HG03378 (cell line): ENCODE results near the gene ZNF597.

Experiments
- ATAC-seq: cut with Tn5 transposase; IDR thresholded peaks from one replicate; pipeline ENCODE4 v1.9.1; 2021; ENCODE audit warnings: mild to moderate bottlenecking, moderate library complexity; ENCODE audit not compliant: unreplicated experiment

The ZNF597 gene, protein sequence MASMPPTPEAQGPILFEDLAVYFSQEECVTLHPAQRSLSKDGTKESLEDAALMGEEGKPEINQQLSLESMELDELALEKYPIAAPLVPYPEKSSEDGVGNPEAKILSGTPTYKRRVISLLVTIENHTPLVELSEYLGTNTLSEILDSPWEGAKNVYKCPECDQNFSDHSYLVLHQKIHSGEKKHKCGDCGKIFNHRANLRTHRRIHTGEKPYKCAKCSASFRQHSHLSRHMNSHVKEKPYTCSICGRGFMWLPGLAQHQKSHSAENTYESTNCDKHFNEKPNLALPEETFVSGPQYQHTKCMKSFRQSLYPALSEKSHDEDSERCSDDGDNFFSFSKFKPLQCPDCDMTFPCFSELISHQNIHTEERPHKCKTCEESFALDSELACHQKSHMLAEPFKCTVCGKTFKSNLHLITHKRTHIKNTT

DNA sequence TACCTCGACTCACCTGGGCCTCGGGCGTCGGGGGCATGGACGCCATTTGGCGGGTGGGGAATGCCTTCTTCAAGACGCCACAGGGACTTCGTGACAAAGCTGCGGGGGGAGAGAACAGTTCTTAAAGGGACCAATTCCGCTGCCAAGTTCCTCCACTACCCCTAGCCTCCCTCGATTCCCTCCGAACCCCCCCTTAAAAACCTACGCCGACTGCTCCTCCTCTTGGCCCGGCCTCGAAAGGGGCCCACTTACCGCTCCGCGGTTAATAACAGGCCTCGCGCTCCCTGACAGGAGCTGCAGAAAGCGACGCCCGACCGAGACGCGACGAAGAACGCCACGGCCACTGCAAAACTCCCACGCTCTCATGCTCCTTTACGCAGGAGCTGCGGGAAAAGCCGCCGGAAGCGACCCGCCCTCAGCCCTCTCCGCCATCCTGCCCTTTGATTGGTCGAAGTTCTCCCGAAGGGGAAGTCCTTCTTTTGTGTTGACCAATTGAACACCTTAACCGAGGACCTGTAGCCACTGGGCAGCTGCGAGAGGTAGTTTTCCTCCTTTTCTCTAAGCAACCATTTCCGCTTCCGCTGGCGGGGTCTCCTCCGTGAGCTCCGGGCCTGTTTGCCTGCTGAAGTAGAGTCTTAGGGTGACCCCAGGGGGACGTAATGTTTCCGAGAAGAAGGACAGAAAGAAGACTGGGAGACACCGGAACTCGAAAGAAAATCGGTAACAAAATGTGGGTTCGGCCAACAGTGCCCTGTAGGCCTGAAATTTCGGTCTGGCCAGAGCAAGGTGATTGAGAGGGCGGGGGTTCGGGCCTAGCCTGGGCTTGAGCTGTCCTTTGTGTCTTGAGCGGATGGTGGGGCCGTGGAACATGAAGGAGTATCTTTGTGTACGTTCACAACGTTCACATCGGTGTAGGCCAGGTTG, at the start of gene ZNF597, which contains the start of gene NAA60:
ZNF597 (minus strand) TSS at position 397 of the 924 bp plus-strand sequence; CDS start at position 46, 351 bp downstream.
NAA60 (plus strand) TSS at position 573 of the 924 bp plus-strand sequence. CDS start 32,548 bp downstream, outside the sequence.
- ATAC-seq: peak; percentile 84

DNA sequence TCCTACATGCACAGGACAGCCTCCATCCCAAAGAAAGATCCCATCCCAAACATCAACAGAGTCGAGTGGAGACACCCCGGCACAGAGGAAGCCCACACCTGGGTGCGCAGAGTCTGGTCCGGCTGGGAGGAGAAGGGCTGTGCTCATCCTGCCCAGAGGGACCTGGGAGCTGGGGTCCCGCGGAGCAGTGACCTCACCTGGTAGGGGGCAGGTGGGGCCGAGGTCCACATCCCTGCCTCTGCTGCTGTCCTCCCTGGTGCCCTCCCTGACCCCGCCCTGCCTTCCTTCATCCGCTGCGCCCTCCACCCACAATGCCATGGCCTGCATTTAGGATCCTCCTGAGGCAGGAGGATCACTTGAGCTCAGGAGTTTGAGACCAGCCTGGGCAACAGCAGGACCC, 49.1 kb upstream of the ZNF597 start:
- ATAC-seq: no peak

DNA sequence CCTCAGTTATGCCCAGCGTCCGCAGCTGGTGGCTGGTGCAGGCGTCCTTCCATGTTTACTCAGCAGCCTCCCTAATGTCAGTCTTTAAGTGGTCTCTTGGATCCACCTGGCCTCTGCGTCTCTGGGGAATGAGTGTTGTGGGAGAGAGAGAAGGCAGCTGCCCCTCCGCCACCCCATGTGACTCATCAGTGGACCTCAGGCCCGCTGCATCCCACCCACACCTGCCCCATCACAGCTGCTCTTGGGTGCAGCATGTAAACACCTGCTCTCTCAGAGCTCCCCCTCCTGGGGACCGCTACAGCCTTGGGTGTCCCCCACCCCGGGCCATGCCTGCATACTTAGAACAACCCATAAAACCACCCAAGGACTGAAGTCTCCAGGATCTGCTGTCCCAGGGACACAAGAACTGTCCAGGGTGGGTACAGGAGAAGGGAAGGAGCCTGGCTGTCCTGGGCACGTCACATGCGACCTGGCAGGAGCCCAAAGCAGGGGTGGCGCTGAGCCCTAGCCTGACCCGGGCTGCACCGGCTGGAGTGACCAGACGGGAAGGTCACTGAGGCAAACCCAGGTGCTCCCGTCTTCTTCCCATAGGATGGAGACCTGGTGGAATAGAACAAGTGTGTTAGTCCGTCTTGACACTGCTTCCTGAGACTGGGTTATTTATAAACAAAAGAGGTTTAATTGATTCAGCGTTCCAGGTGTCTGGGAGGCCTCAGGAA, 47.8 kb upstream of the ZNF597 start:
- no peak for ATAC-seq

DNA sequence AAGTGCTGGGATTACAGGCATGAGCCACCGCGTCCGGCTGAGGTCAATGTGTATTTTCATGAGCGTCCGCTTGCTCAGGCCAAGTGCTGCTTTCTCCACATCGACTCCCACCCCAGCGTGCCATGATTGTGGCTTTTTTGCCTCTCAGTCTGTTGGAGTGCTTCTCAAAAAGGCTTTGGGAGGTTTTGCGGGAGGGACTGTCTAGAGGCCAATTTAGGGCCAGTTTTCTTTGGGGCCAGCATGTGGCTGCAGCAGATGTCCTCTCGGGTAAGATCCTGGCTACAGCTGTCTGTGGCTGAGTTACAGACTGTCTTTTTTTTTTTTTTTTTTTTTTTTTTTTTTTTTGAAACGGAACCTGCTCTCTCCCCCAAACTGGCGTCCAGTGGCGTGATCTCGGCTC, 45.5 kb upstream of the ZNF597 start:
- ATAC-seq: no peak

DNA sequence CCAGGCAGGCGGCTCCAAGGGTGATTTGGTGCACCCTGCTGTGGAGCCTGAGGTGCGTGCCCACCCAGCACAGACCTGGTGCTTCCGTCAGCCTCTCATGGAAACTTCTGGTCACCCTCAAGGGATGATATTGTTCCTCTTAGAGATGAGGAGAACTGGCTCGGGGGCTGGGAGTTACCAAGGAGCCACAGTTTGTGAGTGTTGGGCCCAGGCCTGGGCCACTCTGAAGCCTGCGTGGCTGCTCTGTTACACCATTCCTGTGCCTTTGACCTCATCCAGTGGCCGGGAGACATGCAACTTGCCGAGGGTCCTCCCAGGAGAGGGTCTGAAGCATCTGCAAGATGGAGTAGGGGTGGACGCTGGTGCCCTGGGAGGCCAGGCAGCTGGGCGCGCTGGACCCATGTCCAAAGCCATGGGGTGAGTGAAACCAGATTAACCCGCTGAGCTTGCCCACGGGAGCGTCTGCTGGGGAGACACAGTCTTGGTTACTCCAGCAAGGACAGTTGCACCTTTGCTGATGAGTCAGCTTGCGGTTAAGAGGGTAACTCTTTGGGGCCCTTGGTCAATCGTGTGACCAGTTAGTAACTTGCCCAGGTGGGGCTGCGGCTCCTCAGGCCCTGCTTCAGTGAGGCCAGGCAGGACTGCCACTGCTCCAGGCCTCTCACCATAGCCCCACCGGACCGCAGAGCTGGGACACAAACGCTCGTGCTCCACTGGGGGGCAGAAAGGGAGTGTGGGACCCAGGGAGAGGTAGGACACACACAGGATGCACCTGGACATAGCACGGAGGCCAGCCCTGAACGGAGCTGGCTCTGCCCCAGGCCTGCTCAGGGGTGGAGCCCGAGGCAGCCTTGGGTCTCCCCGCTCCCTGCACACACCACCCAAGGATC, 44.5 kb upstream of the ZNF597 start:
- ATAC-seq: no peak

DNA sequence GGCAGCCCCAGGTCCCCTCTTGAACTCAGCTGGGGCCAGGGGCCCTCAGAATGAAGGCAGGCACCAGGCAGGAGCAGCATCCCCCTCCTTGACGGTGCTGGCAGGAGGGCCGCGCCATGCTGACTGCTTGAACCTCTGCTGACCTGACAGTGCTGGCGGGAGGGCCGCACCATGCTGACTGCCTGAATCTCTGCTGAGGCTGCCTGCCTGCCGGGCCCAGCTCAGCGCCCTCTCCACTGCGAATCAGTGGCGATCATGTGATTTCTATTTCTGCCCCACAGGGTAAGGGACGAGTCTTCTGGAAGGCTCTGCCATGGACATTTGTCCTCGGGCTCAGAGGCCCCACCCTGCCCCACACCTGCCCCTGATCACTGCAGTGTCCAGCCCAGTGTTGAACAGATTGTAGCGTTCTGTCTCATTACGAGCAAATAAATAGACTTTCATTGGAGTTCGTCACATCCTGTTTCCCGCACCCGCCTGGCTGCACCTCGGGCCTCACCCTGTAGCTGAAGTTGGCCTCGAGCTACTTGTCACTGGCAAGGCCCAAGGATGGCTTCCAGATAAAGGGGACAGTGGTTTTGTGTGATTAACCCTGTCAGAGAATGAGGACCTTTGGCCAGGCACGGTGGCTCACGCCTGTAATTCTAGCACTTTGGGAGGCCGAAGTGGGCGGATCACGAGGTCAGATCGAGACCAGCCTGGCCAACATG, 43.4 kb upstream of the ZNF597 start:
- ATAC-seq: no peak

DNA sequence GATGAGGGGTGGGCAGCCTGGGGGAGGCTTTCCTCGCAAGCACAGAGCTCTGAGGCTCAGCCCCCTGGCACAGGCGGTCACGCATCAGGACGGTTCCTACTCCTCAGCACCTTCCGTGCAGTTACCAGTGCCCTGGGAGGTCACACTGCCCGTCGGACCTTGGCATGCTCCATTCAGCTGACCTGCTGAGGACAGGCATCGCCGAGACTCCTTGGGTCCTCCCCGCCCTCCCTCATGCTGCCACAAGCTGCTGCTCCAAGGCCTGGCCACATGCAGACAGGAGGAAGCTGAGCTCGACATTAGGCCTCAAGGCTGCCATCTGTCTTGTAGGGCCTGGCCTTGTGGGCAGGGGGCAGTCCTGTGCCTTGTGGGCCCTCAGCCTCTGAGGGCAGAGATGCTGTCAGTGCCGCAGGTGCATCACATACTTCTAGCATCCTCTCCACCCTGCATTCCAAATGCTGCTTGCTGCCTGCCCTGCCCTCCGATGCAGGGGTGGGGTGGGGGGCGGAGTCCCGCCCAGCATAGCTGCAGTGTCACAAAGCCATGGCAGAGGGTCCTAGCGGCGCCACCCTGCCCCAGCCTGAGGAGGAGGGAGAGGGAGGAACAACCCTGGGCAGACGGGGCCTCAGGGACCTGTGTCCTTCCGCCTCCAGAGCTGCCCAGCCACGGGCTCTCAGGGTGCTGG, 42.7 kb upstream of the ZNF597 start:
- ATAC-seq: no peak

DNA sequence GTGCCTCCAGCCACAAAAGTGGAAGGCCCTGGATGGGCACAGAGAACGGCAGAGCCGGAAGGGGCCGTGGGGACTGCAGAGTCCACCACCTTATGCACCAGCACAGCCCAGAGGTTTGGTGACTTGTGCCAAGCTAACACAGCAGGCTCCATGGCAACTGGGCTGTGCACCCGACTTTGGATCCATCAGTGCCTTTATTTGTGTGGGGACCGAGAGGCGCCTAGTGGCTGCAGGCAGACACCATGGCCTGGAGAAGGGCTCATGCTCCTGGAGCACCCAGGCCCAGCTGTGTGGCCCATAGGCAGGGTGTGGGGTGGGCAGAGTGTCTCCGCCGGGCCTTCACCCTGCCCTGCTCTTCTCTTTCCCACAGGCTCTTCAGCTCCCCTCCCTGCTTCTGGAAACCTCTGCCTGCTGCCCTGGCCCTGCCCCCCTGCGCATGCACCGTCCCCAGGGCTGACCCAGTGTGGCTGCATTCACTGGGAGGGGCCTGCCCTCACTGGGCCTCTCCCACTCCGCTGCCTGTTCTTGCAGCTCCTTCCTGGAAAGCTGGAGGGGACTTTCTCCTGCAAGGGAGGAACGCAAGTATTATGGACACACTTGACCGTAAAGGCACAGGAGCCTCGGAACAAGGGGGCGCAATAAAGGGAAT, 41.9 kb upstream of the ZNF597 start:
- no peak for ATAC-seq

DNA sequence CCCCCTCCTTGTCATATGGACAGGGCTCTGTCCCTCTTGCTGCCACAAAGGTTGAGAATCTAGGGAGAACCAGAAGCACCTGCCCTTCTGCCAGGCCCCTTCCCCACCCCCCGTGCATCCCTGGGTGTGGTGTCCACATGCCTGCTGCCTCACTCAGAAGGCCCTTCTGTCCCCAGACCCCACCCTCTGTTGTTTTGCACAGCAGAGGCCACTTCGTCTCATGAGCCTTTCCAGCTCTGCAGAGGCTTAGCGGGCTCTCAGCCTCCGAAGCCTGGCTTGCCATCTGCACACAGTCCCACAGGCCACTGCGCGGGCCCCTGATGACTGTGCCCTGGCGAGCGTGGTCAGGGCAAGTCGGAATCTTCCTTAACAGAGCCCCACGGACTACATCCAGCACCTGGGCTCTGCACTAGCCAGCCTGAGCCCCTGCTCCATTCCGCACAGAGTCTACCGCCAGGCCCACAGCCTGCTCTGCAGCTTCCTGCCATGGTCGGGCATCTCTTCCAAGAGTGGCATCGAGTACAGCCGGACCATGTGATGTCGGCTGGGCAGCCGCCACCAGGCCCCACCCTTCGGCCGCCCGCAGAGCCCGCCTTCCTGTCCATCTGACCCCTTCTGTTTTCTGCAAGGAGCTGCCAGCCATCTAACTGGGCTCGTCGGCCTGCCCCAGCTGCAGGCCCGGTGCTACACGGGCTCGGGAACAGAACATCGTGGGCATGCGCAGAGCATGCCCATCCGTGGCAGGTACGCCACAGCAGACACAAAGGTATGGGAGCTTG, 41.2 kb upstream of the ZNF597 start:
- ATAC-seq: no peak

DNA sequence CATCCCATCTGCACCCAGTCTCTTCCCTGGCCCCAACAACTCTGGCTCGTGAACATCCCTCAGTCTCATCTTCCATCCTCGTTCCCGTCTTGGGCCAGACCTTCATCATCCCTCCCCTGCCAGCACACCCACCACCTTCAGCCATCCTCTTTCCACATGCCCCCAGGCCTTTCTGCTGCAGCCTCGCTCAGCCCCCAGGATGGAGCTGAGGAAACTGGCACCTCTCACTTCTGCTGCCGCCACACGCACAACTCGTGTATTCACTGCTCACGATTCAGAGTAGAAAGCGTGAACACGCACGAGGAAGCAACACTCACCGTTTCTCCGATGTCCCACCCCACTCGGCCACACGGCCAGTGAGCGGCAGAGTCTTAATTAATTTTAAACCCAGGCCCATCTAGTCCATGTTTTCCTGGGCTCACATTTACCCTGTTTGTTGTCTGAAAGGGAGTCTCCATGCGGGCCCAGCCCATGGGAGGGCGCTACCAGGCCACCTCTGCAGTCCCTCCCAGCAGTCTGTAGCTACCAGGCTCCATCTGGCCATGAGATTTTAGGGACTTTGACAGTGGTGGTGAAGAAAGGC, 39.4 kb upstream of the ZNF597 start:
- no peak for ATAC-seq

DNA sequence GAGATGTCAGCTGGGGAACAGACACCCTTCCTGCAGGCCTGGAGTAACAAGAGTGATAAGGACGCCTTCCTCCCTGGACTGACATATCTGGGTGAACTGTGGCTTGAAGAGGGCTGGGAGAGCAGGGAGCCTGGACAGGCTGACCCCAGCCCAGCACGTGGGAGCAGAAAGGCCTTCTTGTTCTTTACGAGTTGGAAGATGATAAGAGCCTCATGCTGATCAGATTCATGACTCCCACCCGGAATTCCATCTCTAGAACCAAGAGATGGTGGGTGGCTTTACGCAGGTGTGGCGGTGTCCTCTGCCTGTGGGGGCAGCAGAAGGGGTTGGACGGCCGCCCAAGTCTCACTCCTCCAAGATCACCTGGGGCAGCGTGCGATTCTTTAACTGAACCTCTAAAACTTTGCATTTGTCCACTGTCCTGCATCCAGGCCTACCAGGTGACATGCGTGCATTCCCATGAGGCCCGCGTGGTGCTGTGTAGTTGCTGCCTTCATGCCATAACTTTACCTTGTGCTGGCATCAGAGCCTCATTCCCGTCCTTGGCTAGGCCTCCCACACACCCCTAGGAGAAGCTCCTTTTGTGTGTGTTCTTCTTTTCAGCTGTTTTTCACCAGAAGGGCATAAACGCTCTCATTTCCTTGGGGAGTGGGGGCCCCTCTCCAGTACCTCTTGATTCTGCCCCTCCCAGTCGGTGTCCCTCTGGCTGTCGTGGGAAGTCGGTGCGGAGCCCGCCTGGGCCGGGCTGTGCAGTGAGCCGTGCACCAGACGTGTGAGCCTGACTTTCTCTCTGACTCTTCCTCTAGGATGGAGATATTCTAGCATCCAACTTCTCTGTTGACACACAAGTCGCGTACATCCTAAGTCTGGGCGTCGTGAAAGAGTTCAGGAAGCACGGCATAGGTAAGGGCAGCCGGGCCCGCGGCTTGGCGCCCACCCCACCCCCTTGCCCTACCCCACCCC, 38.7 kb upstream of the ZNF597 start:
- ATAC-seq: no peak

DNA sequence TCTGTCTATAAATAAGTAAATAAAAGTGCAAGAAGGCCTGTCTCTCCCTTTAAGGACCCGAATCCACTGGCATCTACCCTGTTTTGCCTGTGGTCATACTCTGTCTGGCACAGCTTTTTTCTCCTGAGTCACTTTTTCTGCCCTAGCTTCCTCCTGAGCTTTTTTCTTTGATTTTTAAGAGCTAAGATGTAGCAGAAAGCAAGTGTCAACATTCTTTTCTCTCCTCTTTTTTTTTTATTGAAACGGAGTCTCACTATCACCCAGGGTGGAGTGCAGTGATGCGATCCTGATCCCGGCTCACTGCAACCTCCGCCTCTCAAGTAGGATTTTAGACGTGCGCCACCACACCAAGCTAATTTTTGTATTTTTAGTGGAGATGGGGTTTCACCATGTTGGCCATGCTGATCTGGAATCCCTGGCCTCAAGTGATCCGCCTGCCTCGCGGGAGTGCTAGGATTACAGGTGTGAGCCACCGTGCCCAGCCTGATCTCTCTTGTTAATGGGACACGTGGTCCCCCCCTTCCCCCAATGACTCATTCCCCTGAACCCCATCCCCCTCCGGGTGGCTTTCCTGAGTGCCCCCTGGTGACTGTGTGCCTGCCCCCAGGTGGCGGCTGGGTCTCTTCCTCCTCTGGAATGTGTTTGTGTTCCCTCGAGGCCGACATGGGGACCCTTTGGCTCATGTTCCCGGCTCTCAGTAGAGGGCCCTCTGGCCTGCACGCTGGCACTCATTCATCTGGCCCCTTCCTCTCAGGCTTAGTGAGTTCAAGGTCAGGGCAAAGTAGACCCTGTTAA, 37.8 kb upstream of the ZNF597 start:
- no peak for ATAC-seq

DNA sequence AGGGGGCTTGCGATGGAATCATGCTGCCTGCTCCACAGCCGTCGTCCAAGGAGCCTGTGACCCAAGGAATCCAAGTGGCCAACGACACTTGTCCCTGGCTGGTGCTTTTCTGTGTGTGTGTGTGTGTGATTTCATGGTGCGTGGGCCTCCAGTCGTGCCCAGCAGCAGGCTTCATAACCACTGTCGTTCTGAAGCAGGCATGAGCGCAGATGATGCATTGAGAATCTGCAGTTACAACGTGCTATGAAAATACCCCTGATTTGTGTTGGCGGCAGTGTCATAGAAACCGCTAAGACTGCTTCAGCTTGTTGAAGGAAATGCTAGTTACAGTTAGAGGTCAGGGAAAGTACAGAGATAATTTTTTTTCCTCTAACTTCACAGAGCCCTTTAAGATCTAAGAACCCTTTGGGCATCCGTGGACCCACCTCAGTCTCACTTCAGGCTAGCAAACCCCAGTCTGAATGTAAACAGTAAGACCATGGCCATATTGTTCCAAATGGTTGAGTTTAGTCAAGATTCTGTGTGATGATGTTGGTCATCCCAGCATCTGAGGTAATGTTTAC, 36.4 kb upstream of the ZNF597 start:
- ATAC-seq: no peak

DNA sequence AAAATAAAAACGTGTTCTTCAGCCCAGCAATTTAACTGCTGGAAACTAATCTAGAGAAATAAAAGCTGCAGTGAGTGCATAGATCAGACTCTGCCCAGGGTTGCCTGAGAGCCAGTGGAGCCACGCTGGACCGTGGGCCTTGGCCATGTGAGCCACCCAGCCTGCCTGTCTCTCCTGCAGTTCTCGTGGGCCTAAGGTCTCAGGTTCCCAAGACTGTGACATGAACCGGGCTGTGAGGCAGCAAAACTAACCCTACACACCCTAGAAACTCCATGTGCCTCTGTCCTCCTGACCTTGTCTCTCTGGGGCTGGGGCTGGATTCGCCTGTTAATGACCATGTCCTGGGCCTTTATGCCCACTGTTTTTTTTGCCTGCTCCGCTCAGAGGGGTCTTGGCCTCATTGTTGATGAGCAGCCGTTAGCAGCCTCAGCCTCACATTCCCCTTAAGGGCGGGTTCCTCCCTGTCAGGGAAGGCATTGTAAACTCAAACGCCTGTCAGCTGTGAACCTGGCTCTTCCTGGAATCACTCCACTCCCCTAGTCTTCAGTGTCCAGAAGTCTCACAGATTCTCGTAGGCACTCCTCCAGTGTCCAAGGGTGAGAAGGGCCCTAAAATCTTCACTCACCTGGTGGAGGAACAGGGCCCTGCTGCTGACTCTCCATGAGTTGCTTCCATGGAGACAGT, 35.1 kb upstream of the ZNF597 start:
- no peak for ATAC-seq
